Type B pancreatic cell (in vitro differentiated cells): Measurements from ENCODE around the gene RBM4. TPM values are rescaled to one million over a fixed set of nuclear protein-coding genes. Genes with fewer than 3 reads are reported as not detected.
A peak's percentile ranks its signal among the peaks of the same experiment; 100 is the strongest.

Experiments
- DNase-seq: peaks from one replicate; pipeline ENCODE4 v3.0.0; 2021; ENCODE audit warnings: mixed read lengths; ENCODE audit not compliant: unreplicated experiment; ENCODE audit errors: extremely low spot score
- H3K27ac Mint-ChIP-seq: 2 replicates; pipeline ENCODE4 v1.8.0; 2021; ENCODE audit warnings: mild to moderate bottlenecking, mixed read lengths
- H3K27me3 Mint-ChIP-seq: 2 replicates; pipeline ENCODE4 v1.8.0; 2021; ENCODE audit warnings: mixed read lengths
- H3K36me3 Mint-ChIP-seq: 2 replicates; pipeline ENCODE4 v1.8.0; 2021; ENCODE audit warnings: mixed read lengths
- H3K4me1 Mint-ChIP-seq: one replicate; pipeline ENCODE4 v1.8.0; 2021; ENCODE audit warnings: mixed read lengths; ENCODE audit not compliant: unreplicated experiment
- H3K4me3 Mint-ChIP-seq: 2 replicates; pipeline ENCODE4 v1.8.0; 2021; ENCODE audit warnings: mild to moderate bottlenecking, mixed read lengths
- H3K9me3 Mint-ChIP-seq: 2 replicates; pipeline ENCODE4 v1.8.0; 2021; ENCODE audit warnings: mixed read lengths
- CTCF ChIP-seq: fragments of 200-600 bp; sonication (generic); conservative IDR thresholded peaks from 2 replicates; pipeline ENCODE4 v1.5.0; 2021; ENCODE audit warnings: antibody characterized with exemption, mild to moderate bottlenecking
- total RNA-seq: library from RNA; stranded (reverse); gene quantifications from 2 replicates; pipeline ENCODE4 v1.2.1, GENCODE V29; 2021; ENCODE audit warnings: low replicate concordance

RBM4 gene
- total RNA-seq, 1 donor from 2014 or later: 228 TPM

- peaks cover under 1% of the 10 kb centered on the region for H3K4me1 Mint-ChIP-seq
- H3K9me3 Mint-ChIP-seq: no peaks in the 10 kb centered on the region
- no peak overlapping the region for H3K27ac Mint-ChIP-seq
- no peak overlapping the region for H3K4me3 Mint-ChIP-seq
- TF ChIP-seq CTCF: no peak
- H3K27me3 Mint-ChIP-seq: no peaks in the 10 kb centered on the region
- no peak for DNase-seq
- no peaks in the 10 kb centered on the region for H3K36me3 Mint-ChIP-seq
Measured at GRCh38 chr11:66609721-66610617, 28.5 kb upstream of the RBM4 start.

- Mint-ChIP-seq H3K27ac (no peak overlapping the region), H3K36me3 (peaks cover 3% of the 10 kb centered on the region), H3K4me3 (no peak overlapping the region), H3K27me3 (no peaks in the 10 kb centered on the region), H3K4me1 (peaks cover 13% of the 10 kb centered on the region), H3K9me3 (no peaks in the 10 kb centered on the region)
- DNase-seq: no peak
- TF ChIP-seq CTCF: no peak
Measured at GRCh38 chr11:66612458-66612857, 26.0 kb upstream of the RBM4 start.

- no peak overlapping the region for H3K27ac Mint-ChIP-seq
- H3K4me3 Mint-ChIP-seq: no peak overlapping the region
- peaks cover 19% of the 10 kb centered on the region for H3K36me3 Mint-ChIP-seq
- no peak for DNase-seq
- peaks cover 26% of the 10 kb centered on the region for H3K4me1 Mint-ChIP-seq
- H3K27me3 Mint-ChIP-seq: no peaks in the 10 kb centered on the region
- no peaks in the 10 kb centered on the region for H3K9me3 Mint-ChIP-seq
- TF ChIP-seq CTCF: no peak
Measured at GRCh38 chr11:66614073-66614472, 24.4 kb upstream of the RBM4 start.

GRCh38 chr11:66616379-66617154 lies 21.9 kb upstream of the RBM4 start, which contains the start of gene RBM14:
TSS of gene RBM14 (plus strand) at chr11:66616630. CDS start at chr11:66616721, 91 bp downstream.
- Mint-ChIP-seq H3K9me3 (no peaks in the 10 kb centered on the region), H3K27ac (peak within 1 kb of the TSS; percentile 99), H3K4me3 (peak within 1 kb of the TSS; percentile 98), H3K36me3 (peaks cover 29% of the 10 kb centered on the region), H3K4me1 (peaks cover 29% of the 10 kb centered on the region), H3K27me3 (no peaks in the 10 kb centered on the region)
- no peak for TF ChIP-seq CTCF
- DNase-seq: peak; percentile 99

- peak overlapping the region; percentile 98 for H3K4me3 Mint-ChIP-seq
- peak overlapping the region; percentile 99 for H3K27ac Mint-ChIP-seq
- TF ChIP-seq CTCF: no peak
- H3K9me3 Mint-ChIP-seq: no peaks in the 10 kb centered on the region
- H3K36me3 Mint-ChIP-seq: peaks cover 29% of the 10 kb centered on the region
- no peaks in the 10 kb centered on the region for H3K27me3 Mint-ChIP-seq
- no peak for DNase-seq
- peaks cover 29% of the 10 kb centered on the region for H3K4me1 Mint-ChIP-seq
Measured at GRCh38 chr11:66617155-66617834, 21.2 kb upstream of the RBM4 start.
